HG03439 (cell line): ENCODE data around the gene CHMP6.

ENCODE experiments used
- ATAC-seq: cut with Tn5 transposase; IDR thresholded peaks from one replicate; pipeline ENCODE4 v1.9.1; 2021; ENCODE audit warnings: mild to moderate bottlenecking, moderate library complexity; ENCODE audit not compliant: unreplicated experiment

CHMP6 gene

DNA sequence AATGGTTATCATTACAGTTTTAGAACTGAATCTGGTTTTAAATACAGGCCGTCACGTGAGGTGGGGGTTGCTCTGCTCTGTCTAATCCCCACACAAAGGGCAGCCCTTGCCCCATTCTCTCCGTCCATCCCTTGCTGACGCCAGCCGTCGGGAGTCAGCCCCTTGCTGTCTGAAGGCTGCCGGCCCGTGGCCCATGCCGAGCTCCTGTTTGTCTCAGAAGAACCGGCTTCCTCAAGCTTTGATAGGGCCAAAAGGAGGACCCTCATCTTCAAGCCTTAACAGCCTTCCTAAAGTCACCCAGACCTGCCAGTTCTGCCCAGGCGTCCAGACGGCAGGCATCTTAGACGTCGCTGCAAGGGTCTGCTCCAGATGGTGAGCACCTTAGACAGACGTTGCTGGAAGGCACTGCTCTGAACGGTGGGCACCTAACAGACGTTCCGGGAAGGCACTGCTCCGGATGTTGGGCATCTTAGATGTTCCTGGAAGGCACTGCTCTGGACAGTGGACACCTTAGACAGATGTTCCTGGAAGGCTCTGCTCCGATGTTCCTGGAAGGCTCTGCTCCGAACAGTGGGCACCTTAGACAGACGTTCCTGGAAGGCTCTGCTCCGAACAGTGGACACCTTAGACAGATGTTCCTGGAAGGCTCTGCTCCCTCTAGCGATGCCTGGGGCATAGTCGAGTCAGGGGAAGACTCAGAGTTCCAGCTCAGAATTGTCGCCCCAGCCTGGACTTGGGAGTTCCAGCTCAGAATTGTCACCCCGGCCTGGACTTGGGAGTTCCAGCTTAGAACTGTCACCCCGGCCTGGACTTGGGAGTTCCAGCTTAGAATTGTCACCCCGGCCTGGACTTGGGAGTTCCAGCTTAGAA lies 35.1 kb upstream of the CHMP6 start:
- no peak for ATAC-seq

DNA sequence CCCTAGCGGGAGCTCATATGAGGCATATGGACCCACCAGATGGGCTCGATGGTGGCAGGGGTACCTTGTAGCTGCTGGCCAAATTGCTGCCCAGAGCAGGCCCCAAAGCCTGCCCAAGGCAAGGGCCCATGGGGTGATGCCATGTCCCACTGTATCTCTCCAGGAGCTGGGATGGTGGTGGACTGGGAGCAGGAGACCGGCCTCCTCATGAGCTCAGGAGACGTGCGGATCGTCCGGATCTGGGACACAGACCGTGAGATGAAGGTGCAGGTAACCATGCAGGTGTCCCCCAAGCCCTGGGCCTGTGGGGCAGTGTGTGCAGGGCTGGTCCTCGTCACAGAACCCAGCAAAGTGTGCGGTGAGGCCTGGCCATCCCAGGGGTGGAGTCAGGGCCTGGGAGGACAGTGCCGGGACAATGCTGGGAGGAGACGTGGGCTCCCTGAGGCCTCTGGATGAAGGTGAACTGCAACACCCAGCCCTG lies 34.1 kb upstream of the CHMP6 start:
- no peak for ATAC-seq

DNA sequence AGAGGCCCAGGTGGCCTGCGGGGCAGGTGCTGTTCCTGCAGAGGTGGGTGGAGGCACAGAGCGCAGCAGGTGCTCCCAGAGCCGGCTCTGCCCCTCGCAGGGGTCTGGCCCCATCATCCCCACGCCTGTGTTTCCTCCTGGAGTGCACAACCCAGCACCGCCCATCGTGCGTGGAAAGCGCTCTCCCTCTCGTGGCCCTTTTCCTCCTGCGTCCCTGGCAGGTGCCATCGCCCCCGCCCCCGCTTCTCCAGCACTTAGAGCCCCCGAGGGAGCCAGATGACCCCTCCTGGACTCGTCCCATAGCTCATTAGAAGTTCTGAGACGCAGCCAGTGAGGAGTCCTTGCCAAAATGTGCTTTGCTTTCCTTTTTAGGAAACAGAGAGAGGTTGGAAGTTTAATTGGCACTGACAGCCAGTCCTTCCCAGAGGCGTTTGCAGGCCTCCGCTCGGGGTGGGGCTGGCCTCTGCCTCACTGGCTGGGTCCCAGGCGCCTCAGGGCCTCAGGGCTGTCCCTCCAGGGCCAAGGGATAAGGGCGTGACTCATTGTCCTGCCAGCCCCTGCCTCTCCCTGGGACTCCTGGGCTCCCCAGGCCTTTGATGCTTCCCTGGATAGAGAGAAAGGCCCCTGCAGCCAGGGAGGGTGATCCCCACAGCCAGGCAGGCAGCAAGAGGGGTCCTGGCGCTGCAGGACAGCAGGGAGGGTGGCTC lies 32.2 kb upstream of the CHMP6 start:
- ATAC-seq: no peak

DNA sequence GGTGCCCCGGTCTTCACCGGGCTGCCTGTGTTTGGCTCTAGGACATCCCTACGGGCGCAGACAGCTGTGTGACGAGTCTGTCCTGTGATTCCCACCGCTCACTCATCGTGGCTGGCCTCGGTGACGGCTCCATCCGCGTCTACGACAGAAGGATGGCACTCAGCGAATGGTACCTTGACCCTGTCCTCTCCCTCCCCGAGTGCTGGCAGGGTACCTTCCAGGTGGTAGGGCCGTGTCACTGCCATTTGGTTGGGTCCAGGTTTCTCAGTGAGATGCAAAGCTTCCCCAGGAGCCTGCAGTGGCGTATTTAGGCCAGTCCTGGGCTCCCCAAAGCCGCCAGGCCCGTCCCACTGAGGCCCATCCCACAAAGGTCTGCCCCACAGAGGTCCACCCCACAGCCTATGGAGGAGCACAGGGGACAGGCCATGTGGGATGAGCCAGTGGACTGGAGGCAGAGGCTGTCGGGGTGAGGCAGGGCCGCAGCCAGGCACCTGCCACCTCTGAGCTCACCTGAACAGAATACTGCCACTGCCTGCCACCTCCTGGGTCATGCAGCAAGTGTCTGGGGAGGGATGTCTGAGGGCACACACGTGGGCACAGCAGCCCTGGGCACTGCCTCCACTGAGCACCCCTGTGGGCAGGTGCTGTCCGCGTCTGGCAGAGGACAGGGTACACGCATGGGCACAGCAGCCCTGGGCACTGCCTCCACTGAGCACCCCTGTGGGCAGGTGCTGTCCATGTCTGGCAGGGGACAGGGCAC lies 31.4 kb upstream of the CHMP6 start:
- ATAC-seq: no peak

DNA sequence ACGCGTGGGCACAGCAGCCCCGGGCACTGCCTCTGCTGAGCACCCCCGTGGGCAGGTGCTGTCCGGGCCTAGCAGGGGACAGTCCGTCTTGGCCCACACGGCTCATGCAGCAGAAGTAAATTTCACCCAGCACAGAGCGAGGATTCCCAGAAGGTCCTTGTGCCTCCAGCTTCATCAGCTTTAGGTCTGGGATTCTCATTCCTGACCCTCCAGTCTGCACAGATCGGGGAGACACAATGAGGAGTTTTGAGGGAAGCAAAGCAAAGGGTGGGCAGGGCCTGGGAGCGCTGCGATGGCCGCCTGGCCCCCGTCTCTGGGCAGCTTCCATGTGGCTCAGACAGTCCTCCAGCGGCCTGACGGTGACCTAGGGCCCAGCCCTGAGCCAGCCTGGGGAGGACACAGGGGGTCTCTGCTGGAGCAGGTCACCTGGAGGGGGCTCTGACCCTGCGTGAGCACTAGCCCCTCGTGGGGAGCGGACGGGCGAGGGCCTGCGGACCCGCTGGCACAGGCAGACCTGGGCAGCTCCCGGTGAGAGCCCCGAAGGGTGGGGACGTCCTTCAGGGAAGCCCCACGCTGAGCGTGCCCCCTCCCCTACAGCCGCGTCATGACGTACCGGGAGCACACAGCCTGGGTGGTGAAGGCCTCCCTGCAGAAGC lies 30.7 kb upstream of the CHMP6 start:
- no peak for ATAC-seq

DNA sequence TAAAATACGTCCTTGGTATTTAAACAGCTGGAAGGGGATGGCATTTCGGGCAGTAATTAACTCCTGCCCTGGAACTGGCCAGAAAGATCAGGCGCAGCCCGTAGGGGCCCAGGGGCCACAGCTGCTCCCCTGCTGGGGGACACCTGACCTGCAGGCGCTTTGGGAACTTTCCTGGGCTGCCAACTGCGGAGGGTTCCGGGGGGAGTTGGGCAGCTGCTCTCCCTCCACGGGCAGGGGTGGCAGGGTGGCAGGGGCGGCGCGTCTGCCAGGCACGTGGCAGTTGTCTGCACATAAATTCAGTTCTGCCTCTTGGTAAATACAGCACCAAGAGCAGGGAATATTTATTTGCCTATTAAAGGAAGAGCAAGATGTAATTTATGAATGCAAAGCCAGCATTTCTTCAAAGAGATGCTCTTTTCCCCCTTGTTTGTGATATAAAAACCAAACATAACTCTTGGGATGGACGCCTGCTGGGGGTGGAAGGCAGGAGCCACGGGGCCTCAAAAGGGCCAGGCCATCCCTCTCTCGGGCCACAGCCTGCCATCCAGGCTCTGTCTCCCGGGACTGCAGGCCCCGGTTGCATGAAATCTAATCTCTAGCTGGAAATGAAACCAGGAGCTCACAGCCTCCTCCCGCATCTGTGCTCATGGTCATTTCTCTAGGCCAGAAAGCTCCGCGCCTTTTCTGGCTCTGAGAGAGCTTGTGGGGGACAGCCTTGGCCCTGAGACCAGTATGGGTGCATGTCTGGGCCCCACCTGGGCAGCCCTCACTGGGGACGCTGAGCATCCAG lies 29.9 kb upstream of the CHMP6 start:
- ATAC-seq: no peak

DNA sequence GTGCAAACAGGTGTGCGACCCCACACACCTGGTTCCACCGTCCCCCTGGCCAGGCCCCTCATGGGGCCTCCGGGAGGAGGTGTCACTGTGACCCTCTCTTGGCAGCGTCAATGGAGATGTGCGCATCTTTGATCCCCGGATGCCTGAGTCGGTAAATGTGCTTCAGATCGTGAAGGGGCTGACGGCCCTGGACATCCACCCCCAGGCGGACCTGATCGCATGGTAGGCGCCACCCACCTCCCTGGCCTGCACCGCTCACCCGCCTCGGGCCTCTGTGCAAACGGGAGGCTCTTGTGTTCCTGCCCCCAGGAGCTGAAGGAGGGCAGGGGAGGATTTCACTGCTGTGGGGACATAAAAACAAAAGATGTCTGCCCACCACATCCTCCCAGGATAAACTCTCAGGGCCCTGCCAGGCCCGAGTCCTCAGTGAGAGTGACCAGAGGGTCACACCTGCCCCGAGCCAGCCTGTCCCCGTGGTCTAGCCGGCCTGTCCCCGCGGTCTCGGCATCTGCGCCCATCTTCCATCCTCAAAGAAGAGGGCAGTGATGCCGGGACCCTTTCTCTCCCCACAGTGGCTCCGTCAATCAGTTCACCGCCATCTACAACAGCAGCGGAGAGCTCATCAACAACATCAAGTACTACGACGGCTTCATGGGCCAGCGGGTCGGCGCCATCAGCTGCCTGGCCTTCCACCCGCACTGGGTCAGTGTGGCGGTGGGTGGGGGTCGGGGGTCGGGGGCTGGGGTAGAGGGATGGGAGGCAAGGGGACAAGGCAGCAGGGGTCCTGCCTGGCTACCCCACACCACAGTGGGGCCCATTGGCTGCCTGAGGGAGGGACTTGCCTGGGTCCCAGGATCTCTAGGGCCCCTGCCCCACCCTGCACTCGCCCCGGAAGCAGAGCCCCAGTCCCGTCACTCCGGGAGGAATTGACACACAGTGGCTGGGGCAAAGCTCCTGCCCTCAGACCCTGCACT lies 29.0 kb upstream of the CHMP6 start:
- no peak for ATAC-seq

DNA sequence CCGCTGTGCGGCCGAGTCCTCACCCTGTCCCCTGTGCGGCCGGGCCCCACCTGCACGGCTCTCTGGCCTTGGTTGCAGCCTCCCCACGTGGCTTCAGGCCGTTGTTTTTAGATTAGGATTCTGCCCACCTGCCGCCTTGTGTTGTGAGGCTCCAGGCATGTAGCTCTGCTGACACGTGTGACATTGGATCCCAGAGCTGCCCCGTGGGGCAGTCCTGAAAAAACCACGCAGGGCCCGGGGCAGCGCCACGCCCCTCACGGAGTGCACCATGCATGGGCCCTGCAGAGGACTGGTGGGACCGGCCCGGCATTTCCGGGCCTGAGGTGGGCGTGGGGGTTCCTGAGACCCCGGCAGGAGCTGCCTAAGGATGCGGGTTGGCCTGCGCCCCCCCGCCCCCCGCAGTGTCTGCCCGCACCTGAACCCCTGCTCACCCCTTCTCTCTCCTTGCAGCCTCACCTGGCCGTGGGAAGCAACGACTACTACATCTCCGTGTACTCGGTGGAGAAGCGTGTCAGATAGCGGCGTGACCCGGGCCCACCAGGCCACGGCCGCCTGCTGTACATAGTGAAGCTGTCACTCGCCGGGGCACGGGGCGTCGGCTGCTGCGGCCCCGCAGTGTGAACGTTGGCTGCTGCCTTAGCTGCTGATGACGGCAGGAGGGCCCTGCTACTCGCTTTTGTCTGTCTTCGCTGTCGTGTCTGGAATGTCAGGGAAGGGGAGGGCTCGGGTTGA lies 27.7 kb upstream of the CHMP6 start:
- no peak for ATAC-seq

DNA sequence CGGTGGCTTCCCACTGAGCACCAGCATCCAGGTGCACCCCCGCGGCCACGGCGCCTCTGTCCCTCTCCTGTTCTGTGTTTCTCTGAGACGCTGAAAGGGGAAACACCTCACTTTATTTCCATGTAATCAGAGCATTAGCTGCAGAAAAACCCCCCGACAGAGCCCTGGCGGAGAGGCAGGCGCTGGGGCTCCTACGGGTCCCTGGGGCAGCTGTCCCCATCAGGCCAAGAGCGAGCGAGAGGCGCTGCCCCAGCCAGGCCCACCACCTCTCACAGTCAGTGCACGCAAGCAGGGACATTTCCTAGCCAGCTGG lies 27.1 kb upstream of the CHMP6 start:
- no peak for ATAC-seq

DNA sequence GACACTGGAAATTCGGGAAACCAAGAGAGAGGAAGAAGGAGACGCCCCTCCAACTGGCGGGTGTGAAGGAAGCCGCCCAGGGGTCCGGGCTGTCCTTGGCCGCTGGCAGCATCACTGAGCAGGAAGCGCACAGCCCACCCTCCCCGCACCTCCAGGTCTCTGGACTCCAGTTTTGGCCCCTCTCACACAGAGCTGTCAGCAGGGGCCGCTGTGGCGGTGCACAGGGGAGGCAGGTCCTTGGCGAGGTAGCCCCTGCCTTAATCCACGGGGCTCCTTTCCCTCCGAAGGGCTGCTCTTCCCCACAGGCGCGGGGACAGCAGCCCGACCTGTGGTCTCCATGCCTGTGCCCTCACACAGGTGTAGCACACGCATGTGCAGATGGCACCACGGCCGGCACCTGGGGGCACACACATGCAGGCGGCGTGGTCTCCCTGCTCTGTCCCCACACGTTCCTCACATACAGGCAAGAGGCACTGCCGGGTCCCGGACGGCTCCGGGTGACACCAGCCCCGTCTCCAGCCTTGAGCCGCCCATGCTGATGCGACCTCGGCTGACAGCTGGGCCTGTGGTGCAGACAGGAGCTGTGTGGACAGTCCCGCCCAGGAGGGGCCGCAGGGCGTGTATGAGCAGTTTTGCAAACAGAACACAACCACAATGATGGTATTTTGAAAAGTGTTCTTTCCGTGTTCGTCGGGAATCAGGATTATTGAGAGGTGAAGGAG lies 26.6 kb upstream of the CHMP6 start:
- ATAC-seq: no peak

DNA sequence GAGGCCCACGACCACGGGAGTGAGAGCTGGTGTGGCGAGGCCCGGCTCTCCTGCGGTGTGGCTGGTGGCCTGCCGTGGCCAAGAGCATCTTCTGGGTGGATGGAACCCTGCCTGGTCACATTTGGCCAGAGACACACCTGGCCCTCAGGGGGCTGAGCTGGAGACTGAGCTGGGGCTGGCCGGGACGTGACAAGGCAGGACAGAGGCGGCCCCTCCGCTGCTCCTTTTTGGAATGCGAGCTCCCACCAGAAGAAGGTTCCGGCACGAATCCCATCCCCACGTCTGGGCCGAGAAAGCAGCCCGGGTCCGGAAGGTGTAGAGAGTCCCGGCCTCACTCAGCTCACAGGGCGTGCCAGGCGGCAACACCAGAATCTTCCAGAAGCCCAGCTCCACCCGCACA lies 26.0 kb upstream of the CHMP6 start:
- ATAC-seq: no peak

DNA sequence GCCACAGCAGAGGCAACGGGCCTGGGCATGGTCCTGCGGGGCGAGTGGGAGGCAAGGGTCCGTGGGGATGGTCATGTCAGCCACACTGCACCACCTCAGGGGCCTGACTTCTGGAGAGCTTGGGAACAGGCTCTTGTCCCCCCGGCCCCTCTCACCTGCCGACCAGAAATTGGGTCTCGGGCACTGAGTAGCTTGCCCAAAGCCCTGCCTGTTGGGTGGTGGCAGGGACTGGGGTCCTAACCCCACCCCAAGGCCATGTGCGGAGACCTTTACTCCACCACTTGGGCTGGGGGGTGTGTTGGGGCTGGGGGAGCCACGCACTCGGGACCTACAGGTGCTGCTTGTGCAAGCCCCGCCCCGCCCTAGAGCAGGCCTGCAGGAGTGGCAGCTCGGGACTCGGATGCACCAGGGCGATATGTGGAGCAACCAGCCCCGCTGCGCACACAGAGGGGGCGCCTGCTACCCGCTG lies 24.2 kb upstream of the CHMP6 start:
- ATAC-seq: no peak

DNA sequence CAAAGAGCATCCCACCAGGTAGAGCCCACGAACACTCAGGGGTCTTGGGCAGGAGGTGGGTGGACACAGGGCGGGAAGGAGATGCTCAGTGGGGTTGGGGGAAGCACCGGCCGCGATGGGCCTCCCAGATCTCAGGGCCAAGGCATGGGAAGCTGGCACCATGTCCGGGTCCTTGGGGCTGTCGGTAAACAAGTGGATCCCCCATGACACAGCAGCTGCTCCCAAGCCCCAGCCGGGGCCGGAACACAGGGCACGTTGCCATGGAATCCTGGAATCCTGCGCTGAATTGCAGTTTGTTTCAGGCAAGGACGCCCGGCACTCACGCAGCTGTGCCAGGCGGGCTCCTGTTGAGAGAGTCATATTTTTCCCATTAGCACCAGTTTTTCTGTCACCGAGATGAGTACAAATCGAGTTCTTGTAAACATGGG lies 23.0 kb upstream of the CHMP6 start:
- no peak for ATAC-seq

DNA sequence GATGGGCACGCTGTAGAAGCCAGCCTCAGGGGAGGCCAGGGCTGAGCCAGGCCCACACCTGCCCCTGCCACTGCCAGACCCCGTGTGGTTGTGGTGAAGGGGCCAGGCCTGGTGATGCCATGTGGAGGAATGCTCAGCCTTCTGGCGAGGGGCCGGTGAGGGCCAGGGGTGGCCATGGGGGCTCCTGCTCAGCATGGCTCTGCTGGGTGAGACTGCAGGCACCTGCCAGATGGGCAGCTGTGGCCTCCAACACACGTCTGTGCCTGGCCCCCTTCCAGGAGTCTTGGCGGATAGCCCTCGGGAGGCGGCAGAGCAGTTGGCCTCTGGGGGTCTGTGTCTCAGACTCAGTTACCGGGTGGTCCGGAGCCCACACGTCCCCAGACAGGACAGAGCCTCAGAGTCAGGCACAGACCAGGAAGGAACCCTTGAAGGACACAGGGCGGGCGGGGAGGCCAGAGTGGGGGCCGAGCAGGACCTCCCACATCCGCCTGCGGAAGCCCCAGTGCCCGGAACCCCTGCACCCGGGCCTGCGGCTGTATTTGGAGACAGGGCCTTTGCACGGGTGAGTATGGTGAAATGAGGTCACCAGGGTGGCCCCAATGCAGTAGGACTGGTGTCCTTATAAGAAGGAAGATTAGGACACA lies 22.5 kb upstream of the CHMP6 start:
- ATAC-seq: no peak

DNA sequence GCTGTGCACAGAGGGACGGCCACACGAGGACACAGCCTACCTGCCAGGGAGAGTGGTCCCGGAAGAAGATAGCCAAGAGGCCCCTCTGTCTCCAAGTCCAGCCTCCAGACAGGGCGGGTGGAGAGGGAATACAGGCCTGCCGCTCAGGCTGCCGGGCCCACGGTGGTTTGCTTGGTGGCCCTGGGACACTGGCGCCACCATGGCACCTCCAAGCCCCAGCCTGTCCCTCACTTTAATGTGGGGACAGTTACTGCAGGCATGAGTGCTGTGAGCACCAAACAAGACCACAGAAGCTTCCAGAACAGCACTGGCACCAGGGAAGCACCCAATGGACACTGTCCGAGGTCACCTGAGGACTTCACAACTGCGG lies 22.0 kb upstream of the CHMP6 start:
- no peak for ATAC-seq

DNA sequence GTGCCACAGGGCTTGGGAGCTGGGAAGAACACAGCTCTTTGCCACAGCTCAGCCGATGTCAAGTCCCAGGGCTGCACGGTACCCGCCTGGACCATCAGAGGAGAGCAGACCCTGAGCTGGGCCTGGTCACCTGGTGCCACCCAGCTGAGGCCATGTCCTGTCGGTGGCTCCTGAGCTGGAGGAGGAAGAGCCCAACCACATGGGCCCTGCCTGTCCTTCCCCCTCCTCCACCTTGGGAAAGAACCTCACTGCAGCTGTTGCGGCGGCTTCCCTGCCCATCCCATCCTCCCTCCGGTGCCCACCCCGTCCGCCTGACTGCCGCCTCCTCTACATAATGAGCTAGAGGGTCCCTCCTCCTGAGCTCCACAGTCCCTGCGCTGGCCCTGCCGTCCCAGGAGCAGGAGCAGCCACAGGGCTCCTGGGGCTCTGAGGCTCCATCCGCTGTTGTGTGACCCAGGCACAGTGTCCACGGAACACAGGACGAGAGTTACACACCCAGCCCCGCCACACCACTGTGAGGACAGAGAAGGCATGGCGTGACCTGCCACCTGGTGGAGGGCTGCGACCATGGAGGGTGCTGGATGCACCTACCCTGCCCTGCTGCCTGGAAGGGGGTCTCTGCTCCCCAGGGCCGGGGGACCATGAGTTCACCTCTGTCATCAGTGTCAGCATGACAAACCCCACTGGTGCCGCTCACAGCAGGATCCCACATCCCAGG lies 21.4 kb upstream of the CHMP6 start:
- no peak for ATAC-seq
